K562 (cell line): Measurements from ENCODE around the gene RNF4. TPM values are rescaled to one million over a fixed set of nuclear protein-coding genes. Genes with fewer than 3 reads are reported as not detected.

Source experiments
- ADNP ChIP-seq: fragments of 200-800 bp; sonication (Bioruptor generic); IDR thresholded peaks from 2 replicates; pipeline ENCODE4 v1.6.1; 2016; ENCODE audit warnings: missing genetic modification characterization, missing compliant biosample characterization
- ARID4B ChIP-seq: sonication (generic); formaldehyde crosslinking; IDR thresholded peaks from 2 replicates; pipeline ENCODE4 v1.8.0; 2022; ENCODE audit warnings: mild to moderate bottlenecking, missing genetic modification reagents
- ETV5 ChIP-seq: sonication (generic); formaldehyde crosslinking; IDR thresholded peaks from 2 replicates; pipeline ENCODE4 v1.4.0; 2020; ENCODE audit warnings: low read depth, mild to moderate bottlenecking, missing genetic modification reagents
- SAFB ChIP-seq: fragments of 200-400 bp; formaldehyde crosslinking; IDR thresholded peaks from 2 replicates; pipeline ENCODE4 v1.6.1; 2017; ENCODE audit warnings: low read depth, low read length, borderline replicate concordance
- SRSF1 ChIP-seq: fragments of 200-400 bp; formaldehyde crosslinking; IDR thresholded peaks from 2 replicates; pipeline ENCODE4 v1.6.1; 2017; ENCODE audit warnings: mild to moderate bottlenecking, low read depth, low read length, moderate library complexity
- UBTF ChIP-seq, 2 experiments: IDR thresholded peaks; 2 replicates each; pipeline ENCODE4 v1.6.1; 2012; ENCODE audit warnings: improper control_type of control experiment in 2 of 2, low read depth in 2 of 2, low read length in 2 of 2, borderline replicate concordance in 1 of 2
- USF2 ChIP-seq: sonication (generic); formaldehyde crosslinking; IDR thresholded peaks from 2 replicates; pipeline ENCODE4 v1.5.0; 2020; ENCODE audit warnings: missing genetic modification reagents
- ZBTB9 ChIP-seq: fragments of 450-650 bp; formaldehyde crosslinking; IDR thresholded peaks from 2 replicates; pipeline ENCODE4 v1.4.0; 2020; ENCODE audit warnings: mild to moderate bottlenecking, moderate library complexity
- ZFP1 ChIP-seq: fragments of 450-650 bp; formaldehyde crosslinking; IDR thresholded peaks from 2 replicates; pipeline ENCODE4 v1.4.0; 2020; ENCODE audit warnings: mild to moderate bottlenecking, mixed read lengths
- ZNF609 ChIP-seq: sonication (generic); formaldehyde crosslinking; IDR thresholded peaks from 2 replicates; pipeline ENCODE4 v1.8.1; 2023; ENCODE audit warnings: missing genetic modification reagents, mild to moderate bottlenecking, borderline replicate concordance
- ZNF668 ChIP-seq: fragments of 250-450 bp; sonication (Bioruptor Pico); IDR thresholded peaks from 2 replicates; pipeline ENCODE4 v1.8.0; 2022; ENCODE audit warnings: mild to moderate bottlenecking, inconsistent platforms
- polyA plus RNA-seq, 8 experiments: library from polyadenylated mRNA; depleted of rRNA in 4 of 8; stranded (reverse) in 5 of 8; unstranded in 3 of 8; fragments of >200 nt; fragmentation: Nextera tagmentation in 2 of 8; fragmentation: Illumina TruSeq in 1 of 8; extraction: Ambion mirVana in 2 of 8; extraction: Trizol in 1 of 8; gene quantifications; 2 replicates each; pipeline versions ENCODE4 v1.2.1 to v1.2.3, GENCODE V29; 2011 to 2014; ENCODE audit warnings: inconsistent platforms in 1 of 8, missing spikeins in 1 of 8
- total RNA-seq, 7 experiments: library from RNA; depleted of rRNA in 6 of 7; stranded (reverse); fragments of >200 nt in 6 of 7; fragmentation: Illumina TruSeq in 2 of 7; extraction: Trizol in 2 of 7; gene quantifications; 2 replicates each; pipeline versions ENCODE4 v1.2.1 to v1.2.3, GENCODE V29; 2011 to 2021; ENCODE audit warnings: low replicate concordance in 1 of 7

RNF4 gene
- total and polyA plus RNA-seq, 9 of the 15 experiments (the other 6 are each of a cell fraction or from before 2014, with no cell fraction given) = 19.2 to 59.3 (median 44.8) TPM

- TF ChIP-seq ARID4B (peak; percentile 69; the same call in 1 of the 2 replicates), SAFB (peak; percentile 79), UBTF (IDR thresholded peaks at IDR 0.05; ENCODE audit: borderline replicate concordance in 1 of 2, low read depth in 2 of 2, low read length in 2 of 2) (peak; percentile 26 to 52; a peak in 3 of 4 replicates), ADNP (tag) (no peak), ETV5 (CRISPR knock-in tag) (peak; percentile 57; the same call in 1 of the 2 replicates), ZNF609 (CRISPR knock-in tag) (0 out of 2 replicates have a peak, but pooled peaks have one; percentile 26), ZNF668 (CRISPR knock-in tag) (no peak), ZFP1 (CRISPR knock-in tag) (no peak), SRSF1 (no peak), ZBTB9 (CRISPR knock-in tag) (0 out of 2 replicates have a peak, but pooled peaks have one; percentile 8), USF2 (CRISPR knock-in tag) (peak; percentile 8; the same call in 1 of the 2 replicates)
Observed at GRCh38 chr4:2469192-2469984, 482 bp downstream of the RNF4 start (continued).
